Measurements from ENCODE around the gene FNDC5. TPM values are rescaled to one million over a fixed set of nuclear protein-coding genes. Genes with fewer than 3 reads are reported as not detected.

FNDC5 gene
- total RNA-seq, 1 experiment from 2014 or later = 4.5 TPM

DNA sequence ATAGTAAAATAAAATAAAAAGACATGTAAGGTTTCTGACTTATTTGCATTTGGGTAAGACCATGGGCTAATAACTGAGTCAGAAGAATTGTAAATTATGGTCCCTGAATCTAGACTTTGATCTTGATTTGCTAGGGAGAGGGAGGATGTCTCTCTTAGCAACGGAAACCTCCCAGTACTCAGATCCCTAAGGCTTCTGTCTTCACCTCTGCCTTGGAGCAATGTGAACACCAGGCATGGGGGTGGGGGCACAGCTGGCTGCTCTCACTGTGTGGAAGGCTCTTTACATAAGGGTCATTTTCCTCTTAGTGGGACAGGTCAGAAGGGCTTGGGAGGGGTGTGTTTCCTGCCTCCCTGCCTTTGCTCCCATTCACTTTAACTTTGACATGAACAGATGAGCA is 47.5 kb upstream of the FNDC5 start:
- no peaks in the 10 kb centered on the region for H3K4me1 ChIP-seq (ENCODE audit: insufficient read depth, low read length)
- H3K9me3 ChIP-seq (ENCODE audit: control insufficient read depth, low read depth, low read length) = no peaks in the 10 kb centered on the region
- no peak overlapping the region for H2BK20ac ChIP-seq (ENCODE audit: low read depth, low read length, poor library complexity, severe bottlenecking)
- no peak overlapping the region for H3K9ac ChIP-seq (ENCODE audit: extremely low read depth, insufficient read length, low read length)
- H4K8ac ChIP-seq (replicated peaks; ENCODE audit: insufficient read length, low read depth, low read length) = no peak overlapping the region
- H3K14ac ChIP-seq (ENCODE audit: insufficient read depth, low read length) = no peak overlapping the region
- TF ChIP-seq, protein P1, sequence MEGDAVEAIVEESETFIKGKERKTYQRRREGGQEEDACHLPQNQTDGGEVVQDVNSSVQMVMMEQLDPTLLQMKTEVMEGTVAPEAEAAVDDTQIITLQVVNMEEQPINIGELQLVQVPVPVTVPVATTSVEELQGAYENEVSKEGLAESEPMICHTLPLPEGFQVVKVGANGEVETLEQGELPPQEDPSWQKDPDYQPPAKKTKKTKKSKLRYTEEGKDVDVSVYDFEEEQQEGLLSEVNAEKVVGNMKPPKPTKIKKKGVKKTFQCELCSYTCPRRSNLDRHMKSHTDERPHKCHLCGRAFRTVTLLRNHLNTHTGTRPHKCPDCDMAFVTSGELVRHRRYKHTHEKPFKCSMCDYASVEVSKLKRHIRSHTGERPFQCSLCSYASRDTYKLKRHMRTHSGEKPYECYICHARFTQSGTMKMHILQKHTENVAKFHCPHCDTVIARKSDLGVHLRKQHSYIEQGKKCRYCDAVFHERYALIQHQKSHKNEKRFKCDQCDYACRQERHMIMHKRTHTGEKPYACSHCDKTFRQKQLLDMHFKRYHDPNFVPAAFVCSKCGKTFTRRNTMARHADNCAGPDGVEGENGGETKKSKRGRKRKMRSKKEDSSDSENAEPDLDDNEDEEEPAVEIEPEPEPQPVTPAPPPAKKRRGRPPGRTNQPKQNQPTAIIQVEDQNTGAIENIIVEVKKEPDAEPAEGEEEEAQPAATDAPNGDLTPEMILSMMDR (conservative IDR thresholded peaks at IDR 0.05) = no peak
- WGBS (ENCODE audit: extremely low coverage, insufficient read length, low lambda C conversion rate) = no CpG with 5 or more reads among the region's 1 CpG
- H3K79me1 ChIP-seq (ENCODE audit: insufficient read depth, low read depth, low read length, poor library complexity, severe bottlenecking) = no peaks in the 10 kb centered on the region
- H3K23ac ChIP-seq (ENCODE audit: insufficient read length, low read depth, low read length) = no peak overlapping the region
- peaks cover 2% of the 10 kb centered on the region; the same call in 1 of the 2 replicates for H3K27me3 ChIP-seq (ENCODE audit: insufficient read depth, low read length)
- Mint-ChIP-seq H3K4me3 (no peak overlapping the region; a peak in 1 of 5 replicates), H3K27ac (no peak overlapping the region), H3K36me3 (ENCODE audit: insufficient read depth in 1 of 3, low read depth in 3 of 3) (no peaks in the 10 kb centered on the region), H3K9me3 (no peaks in the 10 kb centered on the region), H3K27me3 (ENCODE audit: low read depth) (peaks cover 46% of the 10 kb centered on the region), H3K4me1 (no peaks in the 10 kb centered on the region)
- H2BK120ac ChIP-seq (ENCODE audit: low read depth, low read length, poor library complexity, severe bottlenecking) = no peak overlapping the region
- H2AK5ac ChIP-seq (ENCODE audit: insufficient read length, low read length) = no peak overlapping the region
- no peak overlapping the region for H3K18ac ChIP-seq (ENCODE audit: insufficient read length, low read depth, low read length)
- no peak overlapping the region for H3K4ac ChIP-seq (ENCODE audit: low read depth, low read length)
- H4K91ac ChIP-seq (ENCODE audit: insufficient read length, low read depth, low read length) = no peak overlapping the region
- no peak overlapping the region for H2BK15ac ChIP-seq (ENCODE audit: low read depth, low read length)
- H2AFZ ChIP-seq (ENCODE audit: low read length) = no peak overlapping the region
- H4K20me1 ChIP-seq (ENCODE audit: control insufficient read depth, insufficient read depth, insufficient read length) = no peaks in the 10 kb centered on the region
- no peak overlapping the region for H3K27ac ChIP-seq (ENCODE audit: insufficient read length, low read depth, low read length)
- no peak for DNase-seq
- H2BK12ac ChIP-seq (ENCODE audit: insufficient read length, low read depth, low read length) = no peak overlapping the region
- no peaks in the 10 kb centered on the region for H3K23me2 ChIP-seq (ENCODE audit: insufficient read length, low read depth, low read length, poor library complexity, severe bottlenecking)
- no peak overlapping the region for H4K5ac ChIP-seq (ENCODE audit: insufficient read length, low read depth, low read length)
- no peak overlapping the region for H3K56ac ChIP-seq (ENCODE audit: insufficient read length, low read depth, low read length)
- no peak overlapping the region for H3T11ph ChIP-seq (ENCODE audit: low read length)
- H3K79me2 ChIP-seq (ENCODE audit: insufficient read depth, low read length) = no peaks in the 10 kb centered on the region
- H3K4me2 ChIP-seq (ENCODE audit: insufficient read depth, insufficient read length, low read length) = no peak overlapping the region
- H2BK5ac ChIP-seq (ENCODE audit: insufficient read length, low read length) = no peak overlapping the region
